NCI-H2081 treated with DMSO at 0.1 percent for 48 hours (cell line): ENCODE results near the gene SNRNP25.
A peak's percentile ranks its signal among the peaks of the same experiment; 100 is the strongest.

Experiments used
- DNase-seq: peaks from one replicate; lab custom pipeline; 2025; lab: John Stamatoyannopoulos, UW

The SNRNP25 gene

DNA sequence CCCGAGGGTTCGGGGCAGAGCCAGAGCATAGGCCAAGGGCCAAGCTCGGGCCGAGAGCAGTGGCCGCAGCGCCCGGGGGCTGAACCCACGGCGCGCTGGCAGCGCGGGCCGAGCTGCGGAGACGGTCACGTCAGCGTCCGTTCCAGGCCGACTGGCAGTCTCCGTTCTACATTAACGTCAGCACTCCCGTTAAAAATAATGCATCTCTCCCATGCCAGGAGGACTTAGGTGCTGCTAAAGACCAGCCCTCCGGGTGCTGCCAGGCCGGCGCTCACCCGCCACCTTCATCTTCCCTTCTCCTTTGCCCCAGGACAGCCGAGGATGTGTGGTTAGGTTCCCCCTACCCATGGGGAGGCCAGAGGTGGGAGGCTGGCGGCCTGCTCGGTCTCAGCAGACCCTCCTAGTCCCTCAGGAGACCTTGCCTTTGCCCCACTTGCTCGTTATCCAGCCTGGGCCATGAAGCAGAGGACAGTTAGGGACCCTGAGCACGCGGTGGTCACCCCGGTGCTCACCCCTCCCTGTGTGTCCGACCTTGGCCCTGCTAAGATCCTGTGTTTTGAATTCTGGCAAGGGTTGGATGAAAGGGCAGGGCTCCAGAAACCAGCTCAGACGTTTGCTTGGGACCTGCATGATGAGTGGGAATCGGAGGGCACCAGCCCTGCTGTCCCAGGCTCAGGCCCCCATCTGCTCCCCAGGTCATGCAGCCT, 25.0 kb downstream of the SNRNP25 start:
- no peak for DNase-seq

GRCh38 chr16:79151-80054, 25.8 kb downstream of the SNRNP25 start:
- no peak for DNase-seq

GRCh38 chr16:83060-83603, 29.5 kb downstream of the SNRNP25 start:
- DNase-seq = no peak

GRCh38 chr16:83781-84615, 30.4 kb downstream of the SNRNP25 start:
- no peak for DNase-seq

GRCh38 chr16:84718-85406, 31.2 kb downstream of the SNRNP25 start:
- no peak for DNase-seq

DNA sequence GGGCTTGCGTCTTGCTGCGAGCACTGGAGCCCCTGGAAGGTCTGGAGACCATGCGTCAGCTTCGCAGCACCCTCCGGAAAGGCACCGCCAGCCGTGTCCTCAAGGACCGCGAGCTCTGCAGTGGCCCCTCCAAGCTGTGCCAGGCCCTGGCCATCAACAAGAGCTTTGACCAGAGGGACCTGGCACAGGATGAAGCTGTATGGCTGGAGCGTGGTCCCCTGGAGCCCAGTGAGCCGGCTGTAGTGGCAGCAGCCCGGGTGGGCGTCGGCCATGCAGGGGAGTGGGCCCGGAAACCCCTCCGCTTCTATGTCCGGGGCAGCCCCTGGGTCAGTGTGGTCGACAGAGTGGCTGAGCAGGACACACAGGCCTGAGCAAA, 31.8 kb downstream of the SNRNP25 start:
- DNase-seq = no peak

DNA sequence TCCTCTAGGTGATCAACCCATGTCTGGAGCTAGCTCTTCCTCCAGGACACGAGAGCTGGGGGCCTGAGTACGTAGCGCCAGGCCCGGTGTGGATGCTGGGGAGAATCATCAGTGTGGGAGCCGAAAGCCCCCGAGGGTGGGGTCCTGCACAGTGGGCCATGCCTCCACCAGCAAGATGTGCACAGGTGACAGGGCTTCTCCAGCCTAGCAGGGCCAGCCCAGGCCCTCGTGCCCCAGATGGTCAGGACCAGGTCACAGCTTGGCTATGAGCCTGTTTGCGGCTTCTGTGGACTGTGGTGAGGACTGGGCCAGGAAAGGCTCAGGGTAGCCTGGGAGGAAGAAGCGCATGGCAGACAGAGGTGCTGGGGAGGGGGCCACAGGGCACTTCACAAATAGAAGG, 32.2 kb downstream of the SNRNP25 start:
- DNase-seq = no peak

GRCh38 chr16:86483-86952, 32.9 kb downstream of the SNRNP25 start:
- no peak for DNase-seq

DNA sequence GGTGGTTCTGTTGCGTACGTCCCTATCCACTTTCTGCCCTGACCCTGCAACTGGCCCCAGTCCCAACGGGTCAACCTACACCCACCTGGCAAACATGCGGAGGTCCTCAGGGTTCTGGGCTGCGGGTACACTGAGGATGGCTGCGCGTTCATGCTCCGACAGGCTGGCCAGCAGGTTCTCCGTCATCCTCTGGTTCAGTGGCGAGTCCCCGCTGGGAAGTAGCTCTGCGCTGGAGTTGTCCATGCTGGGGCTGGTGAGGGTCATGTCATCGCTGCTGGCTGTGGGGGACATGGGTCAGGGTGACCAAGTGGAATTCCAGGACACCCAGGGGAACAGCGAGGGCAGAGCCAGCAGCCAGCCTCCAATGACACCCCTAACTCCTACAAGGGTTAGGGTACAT, 35.0 kb downstream of the SNRNP25 start:
- no peak for DNase-seq

DNA sequence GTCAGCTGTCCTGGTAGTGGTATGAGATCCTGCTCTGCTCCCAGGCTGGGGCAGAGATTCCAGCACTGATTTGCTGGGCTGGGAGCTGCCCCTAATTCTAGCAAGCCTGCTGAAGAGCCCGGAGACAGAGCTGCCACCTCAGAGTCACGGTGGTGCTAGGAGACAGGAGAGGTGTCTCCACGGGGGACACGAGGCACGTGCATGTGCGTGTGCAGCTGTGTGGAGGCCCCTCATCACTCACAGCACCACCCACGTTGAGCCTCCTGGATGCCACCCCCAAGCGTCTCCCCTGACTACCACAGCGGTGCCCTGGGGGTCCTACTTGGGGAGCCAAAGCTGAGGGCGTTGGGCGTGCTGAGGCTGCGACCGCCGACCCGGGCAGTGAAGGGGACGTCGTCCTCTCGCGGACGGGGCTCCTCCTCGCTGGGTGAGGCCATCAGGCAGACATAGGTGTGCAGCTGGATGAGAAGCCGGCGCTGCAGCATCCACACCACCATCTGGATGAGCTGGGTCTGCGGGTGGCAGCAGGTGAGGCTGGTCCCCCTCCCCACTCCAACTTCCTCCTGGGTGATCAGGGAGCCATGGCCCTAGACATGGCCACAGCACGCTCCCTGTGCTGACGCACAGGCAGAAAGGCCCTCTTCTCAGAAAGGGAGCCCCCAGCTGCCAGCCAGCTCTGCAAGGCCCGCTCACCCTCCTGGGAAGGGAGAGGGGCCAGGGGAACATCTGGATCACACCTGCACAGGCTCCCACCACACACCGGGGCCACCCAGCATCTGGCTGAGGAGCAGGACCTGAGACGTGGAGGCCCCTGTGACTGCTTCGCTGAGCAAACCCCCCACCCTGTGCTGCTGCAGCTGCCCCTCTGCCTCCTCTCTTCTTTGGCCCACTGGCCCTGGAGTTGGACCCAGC, 36.0 kb downstream of the SNRNP25 start:
- DNase-seq = no peak

GRCh38 chr16:91484-91883, 37.9 kb downstream of the SNRNP25 start:
- no peak for DNase-seq

DNA sequence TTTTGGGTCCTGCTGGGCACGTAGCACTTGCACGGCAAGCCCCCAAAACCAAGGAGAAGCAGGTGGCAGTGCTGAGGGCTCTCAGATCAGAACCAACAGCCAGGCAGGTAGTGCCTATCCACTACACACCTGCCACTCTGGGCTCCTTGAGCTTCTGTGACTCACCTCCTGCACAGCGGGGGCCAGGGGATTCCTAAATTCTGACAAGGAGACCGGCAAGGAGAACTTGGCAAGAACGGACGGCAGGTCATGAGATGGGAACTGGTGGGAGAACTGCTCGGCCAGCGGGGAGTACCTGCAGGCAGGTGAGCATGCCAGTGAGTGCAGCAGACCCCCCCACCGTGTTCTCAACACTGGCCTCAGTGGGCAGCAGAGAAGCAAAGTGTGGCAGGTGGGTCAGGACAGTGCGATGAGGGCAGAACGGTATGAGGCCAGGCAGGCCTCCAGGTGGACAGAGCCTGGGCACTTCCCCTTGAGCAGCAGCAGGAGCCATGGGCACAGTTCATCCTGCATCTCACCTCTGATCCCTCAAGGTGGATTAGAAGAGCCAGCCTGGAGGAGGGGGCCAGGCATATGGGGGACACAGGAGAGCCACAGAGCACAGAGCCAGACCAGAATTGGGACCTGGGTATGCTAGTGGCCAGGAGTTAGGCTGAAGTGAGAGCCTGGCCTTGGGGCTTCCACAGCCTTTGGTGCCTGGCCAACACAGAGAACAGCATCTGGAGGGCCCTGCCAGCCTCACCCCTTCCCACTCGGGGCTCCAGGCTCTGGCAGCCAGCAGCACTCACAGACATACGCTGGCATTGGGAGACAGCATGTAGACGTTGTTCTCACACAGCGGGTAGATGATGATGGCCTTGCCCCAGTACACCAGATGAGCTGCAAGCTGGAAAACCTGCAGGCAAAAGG, 39.1 kb downstream of the SNRNP25 start:
- DNase-seq = no peak

DNA sequence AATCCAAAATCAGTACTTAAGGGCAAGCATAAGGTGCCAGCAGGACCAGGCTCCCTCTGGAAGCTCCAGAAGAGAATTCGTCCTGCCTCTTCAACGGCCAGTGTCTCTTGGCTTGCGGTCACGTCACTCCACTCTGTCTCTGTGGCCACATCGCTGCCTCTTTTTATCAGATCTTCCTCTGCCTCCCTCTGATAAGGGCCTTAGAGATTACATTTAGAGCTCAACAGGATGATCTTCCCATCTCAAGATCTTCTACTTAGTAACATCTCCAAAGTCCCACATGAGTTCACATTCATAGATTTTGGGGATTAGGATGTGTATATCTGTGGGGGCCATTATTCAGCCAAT, 41.3 kb downstream of the SNRNP25 start:
- no peak for DNase-seq

GRCh38 chr16:96935-97381, 43.3 kb downstream of the SNRNP25 start:
- peak; percentile 45 for DNase-seq

DNA sequence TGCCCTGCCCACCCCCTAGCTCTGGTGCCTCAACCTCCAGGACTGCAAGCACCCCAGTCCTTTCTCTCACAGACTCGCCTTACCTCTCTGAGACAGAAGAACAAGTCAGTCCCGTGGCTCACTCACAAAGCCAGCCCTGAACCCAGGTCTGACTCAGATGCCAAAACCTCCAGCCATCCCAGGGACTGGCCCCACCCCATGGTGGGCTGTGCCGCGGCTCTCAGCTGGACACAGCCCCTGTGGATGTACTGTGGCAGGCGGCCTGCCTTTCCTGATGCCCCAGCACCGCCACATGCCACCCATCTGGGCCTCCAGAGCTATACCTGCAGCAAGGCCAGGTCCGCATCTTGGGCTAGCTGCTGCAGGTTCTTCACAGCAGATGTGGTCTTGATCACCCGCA, 44.2 kb downstream of the SNRNP25 start:
- no peak for DNase-seq

GRCh38 chr16:100989-101388, 47.4 kb downstream of the SNRNP25 start:
- no peak for DNase-seq

DNA sequence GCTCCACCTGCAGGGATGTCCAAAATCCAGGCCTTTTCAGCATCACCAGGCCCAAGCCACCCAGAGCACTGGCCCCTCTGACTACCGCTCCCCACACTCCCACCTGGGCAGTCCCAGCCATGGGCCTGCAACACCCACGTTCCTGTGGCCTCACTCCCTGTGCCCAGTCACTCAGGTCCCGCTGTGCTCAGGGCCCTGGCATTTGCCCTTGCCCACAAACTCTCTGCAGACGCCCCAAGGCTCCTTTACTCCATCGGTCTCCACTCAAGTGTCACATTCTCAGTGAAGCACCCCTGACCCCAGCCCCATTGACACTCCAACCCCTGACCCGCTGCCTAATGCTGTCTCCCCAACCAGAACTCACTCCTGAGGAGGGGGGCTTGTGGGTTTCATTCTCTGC, 48.0 kb downstream of the SNRNP25 start:
- DNase-seq = no peak

- no peak for DNase-seq
These were observed 48.6 kb downstream of the SNRNP25 start for GRCh38 chr16:102060-102855.

GRCh38 chr16:104355-104754, 50.7 kb downstream of the SNRNP25 start:
- no peak for DNase-seq
